ENCODE data around the gene FGF19. TPM values are rescaled to one million over a fixed set of nuclear protein-coding genes. Genes with fewer than 3 reads are reported as not detected.

FGF19 gene
- total RNA-seq, 2 donors from 2014 or later: not detected

- no peak for TF ChIP-seq CTCF (IDR thresholded peaks at IDR 0.05)
- Histone ChIP-seq H3K27ac (no peak overlapping the region), H3K36me3 (no peaks in the 10 kb centered on the region), H3K4me3 (no peak overlapping the region), H3K9me3 (no peaks in the 10 kb centered on the region), H3K27me3 (replicated peaks; ENCODE audit: insufficient read depth) (no peaks in the 10 kb centered on the region), H3K4me1 (ENCODE audit: control insufficient read depth in 1 of 2, low read depth in 2 of 2) (peaks cover 0 to 8% of the 10 kb centered on the region in 2 donors)
- ATAC-seq (ENCODE audit: insufficient number of reproducible peaks, low FRiP score, low read depth) (no peak), DNase-seq (ENCODE audit: low spot score) (no peak)
Measured at GRCh38 chr11:69685348-69685747, 18.5 kb downstream of the FGF19 start.

GRCh38 chr11:69684651-69685050 is 19.2 kb downstream of the FGF19 start:
- H3K27ac ChIP-seq: no peak overlapping the region
- H3K4me3 ChIP-seq: no peak overlapping the region
- no peak for ATAC-seq (ENCODE audit: insufficient number of reproducible peaks, low FRiP score, low read depth)
- no peak for TF ChIP-seq CTCF (IDR thresholded peaks at IDR 0.05)
- DNase-seq (ENCODE audit: low spot score): no peak
- H3K36me3 ChIP-seq: no peaks in the 10 kb centered on the region
- H3K4me1 ChIP-seq (ENCODE audit: control insufficient read depth in 1 of 2, low read depth in 2 of 2): peaks cover 0 to 8% of the 10 kb centered on the region in 2 donors
- no peaks in the 10 kb centered on the region for H3K9me3 ChIP-seq
- H3K27me3 ChIP-seq (replicated peaks; ENCODE audit: insufficient read depth): no peaks in the 10 kb centered on the region

- no peak for TF ChIP-seq CTCF (IDR thresholded peaks at IDR 0.05)
- ATAC-seq (ENCODE audit: insufficient number of reproducible peaks, low FRiP score, low read depth): no peak
- Histone ChIP-seq H3K4me3 (no peak overlapping the region), H3K9me3 (no peaks in the 10 kb centered on the region), H3K27ac (no peak overlapping the region), H3K27me3 (replicated peaks; ENCODE audit: insufficient read depth) (no peaks in the 10 kb centered on the region), H3K4me1 (ENCODE audit: control insufficient read depth in 1 of 2, low read depth in 2 of 2) (peaks cover 0 to 8% of the 10 kb centered on the region in 2 donors), H3K36me3 (no peaks in the 10 kb centered on the region)
- no peak for DNase-seq (ENCODE audit: low spot score)
Measured at GRCh38 chr11:69683764-69684333, 20.0 kb downstream of the FGF19 start.

GRCh38 chr11:69682681-69683326 is 21.0 kb downstream of the FGF19 start:
- Histone ChIP-seq H3K36me3 (no peaks in the 10 kb centered on the region), H3K27ac (no peak overlapping the region), H3K4me1 (ENCODE audit: control insufficient read depth in 1 of 2, low read depth in 2 of 2) (peaks cover 0 to 8% of the 10 kb centered on the region in 2 donors), H3K4me3 (no peak overlapping the region), H3K27me3 (replicated peaks; ENCODE audit: insufficient read depth) (no peaks in the 10 kb centered on the region), H3K9me3 (no peaks in the 10 kb centered on the region)
- TF ChIP-seq CTCF (IDR thresholded peaks at IDR 0.05): no peak
- no peak for DNase-seq (ENCODE audit: low spot score)
- ATAC-seq (ENCODE audit: insufficient number of reproducible peaks, low FRiP score, low read depth): no peak

GRCh38 chr11:69682221-69682620 is 21.6 kb downstream of the FGF19 start:
- Histone ChIP-seq H3K4me1 (ENCODE audit: control insufficient read depth in 1 of 2, low read depth in 2 of 2) (peaks cover 0 to 8% of the 10 kb centered on the region in 2 donors), H3K9me3 (no peaks in the 10 kb centered on the region), H3K27me3 (replicated peaks; ENCODE audit: insufficient read depth) (no peaks in the 10 kb centered on the region), H3K36me3 (no peaks in the 10 kb centered on the region), H3K4me3 (no peak overlapping the region), H3K27ac (no peak overlapping the region)
- TF ChIP-seq CTCF (IDR thresholded peaks at IDR 0.05): no peak
- ATAC-seq (ENCODE audit: insufficient number of reproducible peaks, low FRiP score, low read depth): no peak
- no peak for DNase-seq (ENCODE audit: low spot score)
